ENCODE data around the gene TMEM248. TPM values are rescaled to one million over a fixed set of nuclear protein-coding genes. Genes with fewer than 3 reads are reported as not detected.
"Not testable (repeated sequence)": the region's sequence is repeated elsewhere in the genome, so short reads cannot be mapped to it uniquely, and the experiment has no call there.

Gene TMEM248
- total RNA-seq, 3 donors from 2014 or later = 89.7 to 91.8 (median 91.8) TPM

DNA sequence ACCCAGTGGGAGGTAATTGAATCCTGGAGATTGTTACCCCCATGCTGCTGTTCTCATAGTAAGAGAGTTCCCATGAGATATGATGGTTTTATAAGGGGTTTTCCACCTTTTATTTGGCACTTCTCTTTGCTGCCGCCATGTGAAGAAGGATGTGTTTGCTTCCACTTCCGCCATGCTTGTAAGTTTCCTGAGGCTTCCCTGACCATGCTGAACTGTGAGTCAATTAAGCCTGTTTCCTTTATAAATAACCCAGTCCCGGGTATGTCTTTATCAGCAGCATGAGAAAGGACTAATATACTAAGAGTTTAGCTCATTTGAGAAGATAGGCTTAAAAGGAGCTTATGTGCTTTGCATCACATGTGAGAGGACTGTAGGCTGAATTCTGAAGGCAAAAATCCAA is 29.3 kb downstream of the TMEM248 start:
- Mint-ChIP-seq H3K36me3 (ENCODE audit: insufficient read depth) (peaks cover 38% of the 10 kb centered on the region), H3K4me3 (no peak overlapping the region), H3K27me3 (ENCODE audit: low read depth) (no peaks in the 10 kb centered on the region), H3K9me3 (no peaks in the 10 kb centered on the region), H3K4me1 (ENCODE audit: low read depth) (no peaks in the 10 kb centered on the region)
- ATAC-seq (no peak), DNase-seq (no peak)

DNA sequence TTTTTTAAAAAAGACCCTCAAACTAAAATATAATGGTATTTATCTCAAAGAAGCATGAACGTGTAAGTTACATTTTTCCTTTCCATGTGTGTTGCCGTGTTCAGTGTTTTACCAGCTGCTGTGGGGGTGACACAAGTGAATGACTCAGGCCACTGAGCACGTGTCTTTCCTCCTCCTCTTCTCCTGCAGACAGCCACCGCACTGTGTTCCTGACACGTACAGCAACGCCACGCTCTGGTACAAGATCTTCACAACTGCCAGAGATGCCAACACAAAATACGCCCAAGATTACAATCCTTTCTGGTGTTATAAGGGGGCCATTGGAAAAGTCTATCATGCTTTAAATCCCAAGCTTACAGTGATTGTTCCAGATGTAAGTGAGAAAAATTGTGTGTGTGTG is 29.7 kb downstream of the TMEM248 start:
- DNase-seq = no peak
- H3K4me1 Mint-ChIP-seq (ENCODE audit: low read depth) = no peaks in the 10 kb centered on the region
- H3K9me3 Mint-ChIP-seq = no peaks in the 10 kb centered on the region
- H3K4me3 Mint-ChIP-seq = no peak overlapping the region
- H3K27me3 Mint-ChIP-seq (ENCODE audit: low read depth) = no peaks in the 10 kb centered on the region
- H3K36me3 Mint-ChIP-seq (ENCODE audit: insufficient read depth) = peaks cover 37% of the 10 kb centered on the region
- no peak for ATAC-seq

DNA sequence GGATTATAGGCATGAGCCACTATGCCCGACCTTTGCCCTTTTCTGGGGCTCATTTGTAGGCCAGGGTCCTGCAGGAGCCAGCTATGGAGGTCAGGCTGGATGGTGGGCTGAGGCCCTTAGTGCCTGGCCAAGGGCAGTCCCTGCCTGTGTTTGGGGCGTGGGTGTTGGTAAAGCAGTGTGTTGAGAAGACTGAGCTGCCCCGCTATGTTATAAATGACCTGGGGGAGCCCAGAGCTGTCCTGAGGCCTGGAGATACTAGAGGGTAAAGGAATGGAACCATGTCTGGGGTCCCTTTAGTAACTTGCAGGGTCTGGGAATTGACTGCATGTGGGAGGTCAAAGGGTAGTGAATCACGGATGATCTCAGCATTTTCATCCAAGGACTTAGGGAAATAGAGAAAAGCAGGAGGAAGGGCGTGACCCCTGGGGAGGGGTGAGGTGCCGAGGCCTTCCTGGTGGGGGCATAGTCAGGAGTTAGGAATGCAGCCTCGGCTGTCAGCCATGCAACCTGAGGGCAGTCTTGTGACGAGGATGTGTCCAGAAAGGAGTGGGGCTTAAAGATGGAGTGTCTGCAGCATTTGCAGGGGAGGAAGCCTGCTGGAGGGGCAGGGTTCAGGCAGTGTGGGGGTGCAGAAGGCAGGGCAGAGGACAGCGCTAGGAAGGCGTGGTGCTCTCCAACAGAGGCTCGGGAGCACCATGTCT is 31.5 kb downstream of the TMEM248 start:
- H3K4me3 Mint-ChIP-seq = no peak overlapping the region
- DNase-seq = no peak
- H3K9me3 Mint-ChIP-seq = no peaks in the 10 kb centered on the region
- H3K36me3 Mint-ChIP-seq (ENCODE audit: insufficient read depth) = peaks cover 41% of the 10 kb centered on the region
- H3K4me1 Mint-ChIP-seq (ENCODE audit: low read depth) = no peaks in the 10 kb centered on the region
- no peaks in the 10 kb centered on the region for H3K27me3 Mint-ChIP-seq (ENCODE audit: low read depth)
- no peak for ATAC-seq

DNA sequence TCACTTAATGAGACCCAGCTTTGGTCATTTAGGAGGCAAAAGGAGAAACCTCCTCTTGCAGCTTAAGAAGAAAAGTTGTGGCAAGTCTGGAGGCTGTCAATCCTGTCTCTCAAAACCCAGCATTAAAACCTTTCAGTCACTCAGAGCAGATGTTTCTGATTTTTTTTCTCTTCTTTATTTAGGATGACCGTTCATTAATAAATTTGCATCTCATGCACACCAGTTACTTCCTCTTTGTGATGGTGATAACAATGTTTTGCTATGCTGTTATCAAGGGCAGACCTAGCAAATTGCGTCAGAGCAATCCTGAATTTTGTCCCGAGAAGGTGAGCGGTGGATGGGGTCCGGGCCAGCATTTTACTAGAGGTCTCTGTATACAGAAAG is 32.0 kb downstream of the TMEM248 start:
- DNase-seq (no peak), ATAC-seq (no peak)
- H3K9me3 Mint-ChIP-seq = no peaks in the 10 kb centered on the region
- H3K4me1 Mint-ChIP-seq (ENCODE audit: low read depth) = no peaks in the 10 kb centered on the region
- no peak overlapping the region for H3K4me3 Mint-ChIP-seq
- H3K36me3 Mint-ChIP-seq (ENCODE audit: insufficient read depth) = peaks cover 44% of the 10 kb centered on the region
- H3K27me3 Mint-ChIP-seq (ENCODE audit: low read depth) = no peaks in the 10 kb centered on the region

DNA sequence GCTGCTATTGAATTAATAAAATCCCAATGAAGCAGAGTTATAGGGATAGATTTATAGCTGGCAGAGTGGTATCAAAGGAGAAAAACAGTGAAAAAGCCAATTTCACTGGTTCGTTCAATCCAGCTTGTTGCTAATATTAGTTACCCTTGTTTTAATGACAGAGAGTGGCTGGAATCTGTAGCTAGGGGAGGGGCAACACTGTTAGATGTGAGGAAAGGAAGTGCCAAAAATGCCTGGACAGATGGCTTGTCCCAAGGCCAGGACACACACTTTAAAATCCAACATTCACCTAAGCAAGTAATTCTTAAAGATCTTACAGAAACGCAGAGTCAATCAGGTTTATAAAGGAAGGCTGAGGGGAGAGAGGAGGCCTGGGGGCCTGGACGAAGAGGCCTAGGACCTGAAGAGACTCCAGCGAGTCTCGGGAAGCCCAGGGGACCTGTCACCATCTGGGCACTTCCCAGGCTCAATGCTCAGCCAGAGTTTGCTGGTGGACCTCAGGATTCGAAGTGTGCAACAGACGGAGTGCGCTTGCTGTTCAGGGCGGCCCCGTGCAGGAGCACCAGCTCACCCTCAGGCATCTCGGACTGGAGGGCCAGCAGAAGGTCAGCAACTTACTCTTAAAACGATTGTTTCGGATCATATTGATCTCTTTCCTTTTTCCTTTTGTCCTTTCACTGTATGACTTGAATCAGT is 36.7 kb downstream of the TMEM248 start:
- Mint-ChIP-seq H3K27me3 (ENCODE audit: low read depth) (no peaks in the 10 kb centered on the region), H3K36me3 (ENCODE audit: insufficient read depth) (peaks cover 33% of the 10 kb centered on the region)

DNA sequence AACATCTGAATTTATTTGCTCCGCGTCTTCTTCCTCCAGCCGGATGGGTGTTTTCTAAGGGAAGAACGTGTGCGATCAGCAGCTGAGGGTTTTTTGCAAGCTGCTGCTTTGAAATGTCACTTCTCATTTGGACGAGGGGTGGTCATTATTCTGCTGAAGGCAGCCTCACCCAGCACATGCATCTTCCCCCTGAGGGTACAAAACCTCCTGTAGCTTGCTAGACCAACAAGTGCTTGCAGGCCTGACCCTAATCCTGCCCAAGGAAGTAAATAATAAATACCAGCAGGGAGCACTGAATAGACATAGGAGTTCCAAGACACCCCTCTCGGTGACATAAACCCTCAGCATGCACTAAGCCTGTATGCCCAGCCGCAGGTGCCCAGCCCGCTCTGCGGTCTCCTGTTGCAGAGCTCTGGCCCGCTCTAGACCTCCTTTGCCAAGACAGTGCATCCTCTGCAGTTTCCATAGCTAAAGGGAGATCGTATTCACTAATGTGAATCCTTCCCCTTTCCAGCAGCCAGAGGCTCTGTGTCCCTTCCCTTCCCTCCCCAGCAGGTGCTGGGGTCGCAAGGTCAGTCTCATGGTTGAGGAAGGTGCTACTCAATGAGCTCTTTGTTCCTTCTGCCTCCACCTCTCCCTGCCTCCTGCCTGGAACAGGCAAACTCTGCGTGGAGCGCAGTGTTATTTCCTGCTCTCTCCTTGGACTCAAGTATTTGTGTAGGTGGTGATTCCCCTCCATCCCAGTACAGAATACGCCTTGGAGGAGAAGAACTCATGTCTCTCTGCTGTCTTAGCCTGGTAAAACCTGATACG is 37.7 kb downstream of the TMEM248 start:
- Mint-ChIP-seq H3K36me3 (ENCODE audit: insufficient read depth) (peaks cover 29% of the 10 kb centered on the region), H3K9me3 (no peaks in the 10 kb centered on the region), H3K4me3 (no peak overlapping the region), H3K27me3 (ENCODE audit: low read depth) (no peaks in the 10 kb centered on the region), H3K4me1 (ENCODE audit: low read depth) (no peaks in the 10 kb centered on the region)
- DNase-seq = no peak
- ATAC-seq = no peak

More for the DNA sequence above, 36.7 kb downstream of the TMEM248 start:
- H3K4me3 Mint-ChIP-seq = no peak overlapping the region
- ATAC-seq (no peak), DNase-seq (no peak)
- H3K4me1 Mint-ChIP-seq (ENCODE audit: low read depth) = no peaks in the 10 kb centered on the region
- no peaks in the 10 kb centered on the region for H3K9me3 Mint-ChIP-seq

DNA sequence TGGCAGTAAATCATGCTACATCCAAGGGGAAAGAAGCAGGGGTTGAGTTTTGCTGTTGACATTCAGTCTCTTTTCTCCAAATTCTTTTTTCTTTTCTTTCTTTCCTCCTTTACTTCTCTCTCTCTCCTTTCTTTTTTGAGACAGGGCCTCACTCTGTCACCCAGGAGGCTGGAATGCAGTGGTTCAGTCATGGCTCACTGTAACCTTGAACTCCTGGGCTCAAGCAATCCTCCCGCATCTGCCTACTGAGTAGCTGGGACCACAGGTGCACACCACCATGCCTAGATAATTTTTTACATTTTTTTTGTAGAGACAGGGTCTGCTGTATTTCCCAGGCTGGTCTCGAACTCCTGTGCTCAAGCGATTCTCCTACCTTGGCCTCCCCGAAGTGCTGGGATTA is 39.2 kb downstream of the TMEM248 start:
- no peak overlapping the region for H3K4me3 Mint-ChIP-seq
- H3K27me3 Mint-ChIP-seq (ENCODE audit: low read depth) = no peaks in the 10 kb centered on the region
- no peaks in the 10 kb centered on the region for H3K4me1 Mint-ChIP-seq (ENCODE audit: low read depth)
- H3K36me3 Mint-ChIP-seq (ENCODE audit: insufficient read depth) = peaks cover 24% of the 10 kb centered on the region
- no peaks in the 10 kb centered on the region for H3K9me3 Mint-ChIP-seq
- ATAC-seq = no peak
- no peak for DNase-seq

DNA sequence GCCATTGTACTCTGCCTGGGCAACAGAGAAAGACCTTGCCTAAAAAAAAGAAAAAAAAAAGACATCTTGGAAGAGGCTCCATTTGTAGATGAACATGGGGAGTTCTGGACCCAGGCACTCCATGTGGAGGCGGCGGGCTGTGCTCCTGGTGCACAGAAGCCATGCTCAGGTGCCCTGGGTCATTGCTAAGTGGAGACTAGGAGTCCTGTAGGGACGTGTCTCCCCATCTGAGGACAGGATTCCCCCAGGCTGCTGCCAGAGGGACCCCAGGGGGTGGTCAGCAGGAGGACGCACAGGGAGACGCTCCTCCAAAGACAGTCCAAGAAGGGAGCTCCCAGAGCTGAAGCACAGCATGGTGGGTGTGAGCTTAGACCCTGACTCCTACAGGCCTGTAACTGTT is 40.1 kb downstream of the TMEM248 start:
- Mint-ChIP-seq H3K4me3 (no peak overlapping the region), H3K27me3 (ENCODE audit: low read depth) (no peaks in the 10 kb centered on the region)
- DNase-seq = no peak

DNA sequence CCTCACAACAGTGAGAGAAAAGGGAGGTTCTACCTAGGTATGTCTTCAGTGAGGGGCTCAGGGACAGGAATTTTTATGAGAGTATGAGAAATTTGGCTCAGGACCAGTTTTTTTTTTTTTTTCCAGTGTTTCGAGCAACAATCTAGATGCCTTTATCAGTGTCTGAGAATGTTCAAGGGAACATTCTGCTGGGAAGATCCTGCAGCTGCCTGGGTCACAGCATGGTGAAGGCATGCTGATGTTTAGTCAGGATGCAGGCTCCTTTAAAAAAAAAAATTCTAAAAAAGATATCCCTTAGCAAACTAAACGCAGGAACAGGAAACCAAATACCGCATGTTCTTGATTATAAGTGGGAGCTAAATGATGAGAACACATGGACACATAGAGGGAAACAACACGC is 43.4 kb downstream of the TMEM248 start:
- Mint-ChIP-seq H3K36me3 (ENCODE audit: insufficient read depth) (peaks cover 2% of the 10 kb centered on the region), H3K4me1 (ENCODE audit: low read depth) (no peaks in the 10 kb centered on the region), H3K27me3 (ENCODE audit: low read depth) (no peaks in the 10 kb centered on the region), H3K9me3 (no peaks in the 10 kb centered on the region), H3K4me3 (no peak overlapping the region)
- ATAC-seq (no peak), DNase-seq (no peak)

More for the DNA sequence above, 40.1 kb downstream of the TMEM248 start:
- Mint-ChIP-seq H3K36me3 (ENCODE audit: insufficient read depth) (peaks cover 22% of the 10 kb centered on the region), H3K4me1 (ENCODE audit: low read depth) (no peaks in the 10 kb centered on the region), H3K9me3 (no peaks in the 10 kb centered on the region)
- no peak for ATAC-seq

DNA sequence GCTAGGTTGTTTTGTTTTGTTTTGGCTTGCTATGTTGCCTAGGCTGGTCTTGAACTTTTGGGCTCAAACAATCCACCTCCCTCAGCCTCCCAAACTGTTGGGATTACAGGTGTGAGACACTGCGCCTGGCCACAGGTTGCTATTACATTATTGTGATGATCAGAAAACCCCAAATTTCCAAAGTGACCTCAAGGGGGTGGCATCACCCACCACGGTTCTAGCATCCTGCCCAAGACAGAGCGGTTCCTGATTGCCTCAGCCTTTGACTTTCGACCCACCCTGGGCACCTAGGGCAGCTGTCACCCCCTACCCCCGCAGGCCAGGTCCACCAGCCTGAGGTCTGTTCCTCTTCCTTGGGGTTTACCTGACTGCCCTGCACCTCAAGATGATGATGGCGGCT is 46.0 kb downstream of the TMEM248 start:
- H3K27me3 Mint-ChIP-seq (ENCODE audit: low read depth) = no peaks in the 10 kb centered on the region
- H3K4me1 Mint-ChIP-seq (ENCODE audit: low read depth) = no peaks in the 10 kb centered on the region
- H3K9me3 Mint-ChIP-seq = no peaks in the 10 kb centered on the region
- no peak overlapping the region for H3K4me3 Mint-ChIP-seq
- ATAC-seq (no peak), DNase-seq (no peak)
- no peaks in the 10 kb centered on the region for H3K36me3 Mint-ChIP-seq (ENCODE audit: insufficient read depth)

DNA sequence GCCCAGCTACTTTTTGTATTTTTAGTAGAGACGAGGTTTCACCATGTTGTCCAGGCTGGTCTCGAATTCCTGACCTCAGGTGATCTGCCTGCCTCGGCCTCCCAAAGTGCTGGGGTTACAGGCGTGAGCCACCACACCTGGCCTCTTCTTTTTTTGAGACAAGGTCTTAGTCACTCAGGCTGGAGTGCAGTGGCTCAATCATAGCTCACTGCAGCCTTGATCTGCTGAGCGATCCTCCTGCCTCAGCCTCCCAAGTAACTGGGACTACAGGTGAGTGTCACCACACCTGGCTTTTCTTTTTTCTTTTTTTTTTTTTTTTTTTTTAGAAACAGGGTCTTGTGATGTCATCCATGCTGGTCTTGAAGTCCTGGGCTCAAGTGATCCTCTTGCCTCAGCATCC is 48.0 kb downstream of the TMEM248 start:
- DNase-seq; H3K9me3 Mint-ChIP-seq; ATAC-seq; H3K4me1 Mint-ChIP-seq (ENCODE audit: low read depth); H3K4me3 Mint-ChIP-seq; H3K27me3 Mint-ChIP-seq (ENCODE audit: low read depth); H3K36me3 Mint-ChIP-seq (ENCODE audit: insufficient read depth): not testable (repeated sequence)

DNA sequence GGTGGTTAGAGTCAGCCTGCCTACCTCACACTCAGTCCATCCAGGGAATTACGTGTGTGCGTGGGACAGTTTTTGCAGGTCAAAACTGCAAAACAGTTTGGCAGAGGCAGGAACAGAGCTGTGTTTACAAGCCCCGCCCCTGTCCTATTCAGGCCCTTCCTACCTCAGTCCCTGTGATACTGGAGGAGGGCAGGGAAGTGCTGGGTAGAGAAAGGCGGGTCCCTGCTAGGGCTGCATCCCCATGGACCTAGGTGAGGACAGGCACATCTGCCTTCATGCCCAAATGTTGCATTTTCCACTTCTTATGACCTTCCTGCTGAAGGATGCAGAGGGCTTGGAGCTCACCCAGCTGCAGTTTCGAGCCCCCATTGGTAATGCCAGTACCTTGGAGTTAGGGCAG is 49.3 kb downstream of the TMEM248 start:
- no peak for ATAC-seq
- no peak for DNase-seq
- Mint-ChIP-seq H3K36me3 (ENCODE audit: insufficient read depth) (no peaks in the 10 kb centered on the region), H3K27me3 (ENCODE audit: low read depth) (no peaks in the 10 kb centered on the region), H3K4me3 (no peak overlapping the region), H3K4me1 (ENCODE audit: low read depth) (no peaks in the 10 kb centered on the region), H3K9me3 (no peaks in the 10 kb centered on the region)

DNA sequence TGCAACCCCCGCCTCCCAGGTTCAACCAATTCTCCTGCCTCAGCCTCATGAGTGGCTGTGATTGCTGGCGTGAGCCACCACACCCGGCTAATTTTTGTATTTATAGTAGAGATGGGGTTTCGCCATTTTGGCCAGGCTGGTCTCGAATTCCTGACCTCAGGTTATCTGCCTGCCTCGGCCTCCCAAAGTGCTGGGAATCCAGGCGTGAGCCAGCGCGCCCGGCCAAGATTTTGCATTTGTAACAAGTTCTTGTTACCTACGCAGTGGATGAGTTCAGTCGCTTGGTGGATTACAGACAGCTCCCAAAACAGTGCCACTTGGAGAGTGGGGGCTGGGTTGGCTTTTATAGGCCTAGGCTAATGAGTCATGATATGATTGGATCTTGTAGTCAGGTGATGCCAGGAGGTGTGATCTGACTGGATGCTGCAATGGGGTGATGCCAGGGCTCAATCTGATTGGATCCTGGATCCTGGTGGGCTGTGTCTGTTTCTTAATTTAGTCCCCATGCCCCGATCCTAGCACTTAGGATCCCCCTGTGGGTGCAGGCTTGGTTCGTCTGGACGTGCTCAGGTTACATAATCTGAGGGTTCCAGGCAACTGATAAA is 54.1 kb downstream of the TMEM248 start:
- no peak for ATAC-seq

DNA sequence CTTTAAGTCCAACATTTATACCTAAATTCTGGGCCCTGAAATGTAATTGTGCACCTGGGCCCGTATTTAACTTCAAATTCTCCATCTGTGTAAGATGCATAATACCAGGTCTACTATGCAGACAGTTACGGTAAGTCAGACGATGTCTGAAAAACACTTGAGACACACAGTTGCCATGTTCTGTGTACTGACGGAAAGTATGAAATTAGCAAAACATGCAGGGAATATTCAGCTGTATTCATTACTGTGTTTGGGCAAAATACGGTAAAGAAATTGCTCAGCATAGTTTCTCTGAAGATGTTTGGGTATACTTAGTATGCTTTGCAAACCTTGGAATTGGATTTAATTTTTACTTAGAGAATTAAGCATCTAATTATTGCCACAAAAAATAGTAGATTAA is 57.3 kb downstream of the TMEM248 start:
- peaks cover 11% of the 10 kb centered on the region for H3K9me3 Mint-ChIP-seq
- not testable (repeated sequence) for H3K27me3 Mint-ChIP-seq (ENCODE audit: low read depth); H3K4me1 Mint-ChIP-seq (ENCODE audit: low read depth); ATAC-seq; H3K4me3 Mint-ChIP-seq; H3K36me3 Mint-ChIP-seq (ENCODE audit: insufficient read depth); DNase-seq

More for the DNA sequence above, 54.1 kb downstream of the TMEM248 start:
- Mint-ChIP-seq H3K9me3 (peaks cover 5% of the 10 kb centered on the region), H3K4me1 (ENCODE audit: low read depth) (no peaks in the 10 kb centered on the region), H3K27me3 (ENCODE audit: low read depth) (no peaks in the 10 kb centered on the region), H3K4me3 (no peak overlapping the region), H3K36me3 (ENCODE audit: insufficient read depth) (no peaks in the 10 kb centered on the region)
- DNase-seq = no peak

Data from activated T-cell treated with anti-CD3 and anti-CD28 coated beads, Interleukin-2, amount 50 U/mL, for 4 hours (primary cell).